HG03342 (cell line): ENCODE results near the gene DYNC1I1.
"Not testable (repeated sequence)": the region's sequence is repeated elsewhere in the genome, so short reads cannot be mapped to it uniquely, and the experiment has no call there.

ENCODE experiments used
- ATAC-seq: cut with Tn5 transposase; IDR thresholded peaks from one replicate; pipeline ENCODE4 v1.9.1; 2021; ENCODE audit warnings: mild to moderate bottlenecking, moderate library complexity; ENCODE audit not compliant: unreplicated experiment

Gene DYNC1I1

DNA sequence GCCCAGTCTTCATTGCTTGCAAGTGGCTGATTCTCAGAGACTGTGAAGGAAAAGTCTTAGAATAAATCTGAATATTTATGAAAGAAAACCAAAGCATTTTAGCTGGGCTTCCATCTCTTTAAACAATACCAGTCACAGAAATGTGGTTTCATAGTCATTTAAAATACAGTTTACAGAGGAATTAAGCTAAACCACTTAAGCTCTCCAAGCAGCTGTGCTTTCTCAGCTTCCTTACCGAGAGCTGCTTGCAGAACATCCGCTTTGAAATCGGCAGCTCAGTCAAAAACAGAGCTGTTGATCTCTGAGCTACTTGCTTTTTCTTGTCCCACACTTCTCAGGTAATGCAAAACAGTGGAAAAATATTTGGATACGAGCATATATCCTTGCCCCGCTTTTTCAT, 134.5 kb downstream of the DYNC1I1 start:
- no peak for ATAC-seq

DNA sequence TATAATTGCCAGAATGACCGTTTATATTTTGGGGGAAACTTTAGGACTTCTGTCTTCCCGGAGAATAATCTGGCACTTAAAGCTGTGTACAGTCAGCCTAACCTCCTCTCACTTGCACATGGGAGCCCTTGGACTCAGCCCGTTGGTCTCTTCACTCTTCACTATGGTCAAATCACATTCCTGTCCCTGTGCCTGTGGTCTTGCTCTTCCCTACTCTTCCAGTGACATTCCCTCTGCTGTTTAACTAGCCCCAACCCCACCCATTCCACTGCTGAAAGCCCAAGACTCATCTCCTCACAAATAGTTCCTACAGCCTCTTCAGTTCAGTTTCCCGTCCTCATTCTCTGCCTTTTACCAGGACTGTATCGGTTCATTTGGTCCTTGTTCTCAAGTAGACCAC, 135.0 kb downstream of the DYNC1I1 start:
- ATAC-seq: no peak

DNA sequence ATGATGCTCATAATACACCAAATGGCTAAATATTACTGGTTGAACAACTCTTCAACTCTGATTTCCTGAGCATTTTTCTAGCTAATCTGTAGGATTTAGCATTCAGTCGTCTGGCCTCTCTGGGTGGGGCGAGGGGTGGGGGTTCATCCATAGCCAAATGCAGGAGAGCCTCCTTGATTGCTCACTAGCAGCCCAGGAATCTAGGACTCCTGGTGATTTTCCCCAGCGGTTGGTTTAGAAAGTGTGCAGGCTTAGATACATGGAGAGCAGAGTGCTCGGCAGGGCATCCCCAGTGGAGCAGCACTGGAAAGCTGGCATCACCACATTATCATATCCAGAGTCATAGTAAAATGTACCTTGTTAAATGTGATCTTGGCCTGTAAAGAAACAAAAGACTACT, 136.1 kb downstream of the DYNC1I1 start:
- ATAC-seq: no peak

DNA sequence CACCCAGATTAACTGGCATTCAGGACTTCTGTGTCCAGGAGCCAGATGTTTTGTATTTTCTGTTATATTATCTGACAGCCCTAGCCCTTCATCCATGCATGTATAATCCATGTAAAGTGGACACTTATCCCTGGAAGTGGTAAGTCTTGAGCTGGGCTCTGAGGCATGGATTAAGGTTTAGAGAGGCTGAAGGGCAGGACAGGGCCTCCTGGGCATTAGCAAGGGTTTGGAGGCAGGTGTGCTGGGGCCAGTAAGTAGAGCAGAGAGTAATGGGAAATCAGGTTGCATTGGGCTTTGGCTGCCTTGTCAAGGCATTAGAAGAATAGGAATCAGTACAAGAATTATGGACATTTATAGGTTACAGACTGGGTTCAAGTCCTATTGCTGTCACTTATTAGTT, 138.0 kb downstream of the DYNC1I1 start:
- no peak for ATAC-seq

DNA sequence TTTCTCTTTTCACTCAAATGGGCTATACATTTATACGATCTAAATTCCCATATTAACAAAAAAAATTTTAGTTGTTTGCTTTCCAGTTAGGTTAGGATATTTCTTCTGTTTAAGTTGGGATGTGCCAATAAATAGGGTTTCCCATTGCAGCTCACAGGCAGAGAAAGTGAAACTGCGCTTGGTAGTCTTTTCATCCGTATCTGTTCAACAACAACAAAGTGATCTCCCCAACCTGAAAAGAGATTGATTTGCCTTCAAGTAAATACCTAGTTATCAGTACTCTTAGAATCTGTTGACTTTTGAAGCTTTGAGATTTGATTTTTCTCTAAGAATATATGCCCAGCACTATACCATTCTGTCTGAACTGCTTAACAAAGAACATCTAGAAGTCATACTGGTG, 143.4 kb downstream of the DYNC1I1 start:
- ATAC-seq: no peak

DNA sequence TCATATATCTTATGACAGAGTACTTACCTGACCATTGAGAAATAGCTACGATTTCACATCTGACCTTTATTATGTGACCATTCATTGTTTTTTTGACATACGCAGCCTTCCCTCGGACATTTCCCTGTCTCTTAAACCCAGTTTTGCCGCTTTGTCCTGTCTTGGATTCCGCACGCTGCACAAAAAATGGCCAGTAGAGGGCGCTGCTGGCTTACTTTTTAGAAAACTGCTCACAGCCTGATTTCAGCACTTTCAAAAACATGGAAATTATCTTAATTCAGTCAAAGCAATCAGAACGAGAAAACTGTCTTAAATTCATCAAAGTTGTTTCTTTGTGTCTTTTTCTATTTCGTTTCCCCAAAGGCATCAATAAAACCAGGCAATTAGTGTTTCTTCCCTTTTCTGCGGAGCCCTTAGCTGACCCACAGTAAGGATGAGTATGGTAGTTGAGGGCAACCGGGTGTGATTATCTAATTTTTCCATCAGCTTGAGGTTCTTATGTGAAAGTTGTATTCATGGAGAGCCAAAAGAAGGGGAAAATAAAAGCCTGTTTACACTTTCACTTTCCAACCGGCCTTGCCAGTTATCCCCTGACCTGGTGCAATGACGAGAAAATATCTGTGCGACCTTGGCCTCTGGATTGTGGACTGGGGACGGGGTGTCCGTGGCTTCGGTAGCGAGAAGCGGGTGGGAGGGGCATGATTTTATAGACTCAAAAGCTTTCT, 144.4 kb downstream of the DYNC1I1 start:
- ATAC-seq: no peak

DNA sequence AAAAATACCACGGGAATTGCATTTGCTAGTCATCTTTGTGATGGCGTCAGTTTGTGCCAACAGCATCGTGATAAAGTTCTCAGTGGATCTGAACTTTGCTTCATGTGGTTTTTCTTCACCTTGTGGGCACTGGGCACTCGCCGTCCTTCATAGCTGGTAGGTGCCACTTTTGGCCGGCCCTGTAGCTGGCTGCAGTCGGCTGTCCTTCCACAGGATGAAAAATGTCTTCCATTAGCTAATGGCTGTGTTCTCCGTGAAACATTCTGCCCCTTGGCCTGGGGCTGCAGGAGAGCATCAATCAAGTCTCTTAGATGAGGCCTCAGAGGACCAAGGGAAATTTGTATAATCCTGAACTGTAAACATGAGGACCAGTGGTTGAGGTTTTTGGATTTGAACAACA, 145.3 kb downstream of the DYNC1I1 start:
- ATAC-seq: no peak

DNA sequence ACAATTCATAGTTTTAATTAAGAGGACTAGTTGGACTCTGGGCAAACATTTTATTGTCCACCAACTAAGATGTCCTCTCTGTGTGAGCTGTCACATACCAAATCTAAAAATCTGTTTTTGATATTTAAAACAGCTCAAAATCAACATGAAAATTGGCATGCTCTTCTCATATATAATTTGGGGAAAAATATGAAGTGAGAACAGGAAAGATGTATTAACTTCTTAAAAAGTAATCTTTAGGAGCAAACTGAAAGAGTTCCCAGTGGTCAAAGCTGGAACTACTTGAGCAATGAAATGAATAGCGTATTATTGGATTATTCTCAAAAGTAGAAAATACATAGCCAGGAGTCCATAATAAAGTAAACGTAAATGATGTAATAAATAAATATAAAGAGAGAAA, 147.2 kb downstream of the DYNC1I1 start:
- ATAC-seq: no peak

DNA sequence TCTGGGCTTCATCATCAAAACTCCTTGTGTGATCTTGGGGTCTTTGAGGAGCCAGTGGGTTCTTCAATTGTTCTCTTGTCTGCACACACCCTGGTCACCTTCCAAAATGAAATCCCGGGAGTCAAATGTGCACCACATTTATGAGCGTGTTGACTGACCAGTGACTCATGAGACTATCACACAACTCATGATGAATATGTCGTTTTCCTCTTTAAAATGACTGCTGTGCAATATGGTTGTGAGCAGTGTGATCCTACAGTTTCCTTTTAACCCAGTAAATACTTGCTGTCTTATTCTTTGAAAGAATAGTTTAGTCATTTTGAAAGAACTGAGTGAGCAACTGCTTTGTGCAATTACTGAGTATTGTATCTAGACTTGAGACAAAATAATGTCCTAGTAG, 149.2 kb downstream of the DYNC1I1 start:
- ATAC-seq: no peak

DNA sequence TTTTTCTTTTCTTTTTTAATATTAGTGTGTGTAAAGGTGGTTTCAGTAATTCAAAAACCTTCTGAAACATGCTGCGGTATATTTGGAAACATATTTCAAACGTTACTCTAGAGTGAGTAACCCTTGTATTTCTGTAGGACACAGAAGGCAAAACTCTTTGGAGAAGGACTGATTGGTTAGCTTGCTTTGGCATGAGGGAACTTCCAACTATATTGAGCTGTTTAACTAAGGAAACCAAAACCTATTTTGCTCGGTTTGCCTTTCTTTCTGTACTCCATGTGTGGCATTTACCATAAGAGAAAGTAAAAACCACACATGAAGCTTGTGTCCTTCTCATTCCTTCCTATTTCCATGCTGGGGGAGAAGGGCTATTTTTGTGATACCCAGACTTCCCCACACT, 149.8 kb downstream of the DYNC1I1 start:
- no peak for ATAC-seq

DNA sequence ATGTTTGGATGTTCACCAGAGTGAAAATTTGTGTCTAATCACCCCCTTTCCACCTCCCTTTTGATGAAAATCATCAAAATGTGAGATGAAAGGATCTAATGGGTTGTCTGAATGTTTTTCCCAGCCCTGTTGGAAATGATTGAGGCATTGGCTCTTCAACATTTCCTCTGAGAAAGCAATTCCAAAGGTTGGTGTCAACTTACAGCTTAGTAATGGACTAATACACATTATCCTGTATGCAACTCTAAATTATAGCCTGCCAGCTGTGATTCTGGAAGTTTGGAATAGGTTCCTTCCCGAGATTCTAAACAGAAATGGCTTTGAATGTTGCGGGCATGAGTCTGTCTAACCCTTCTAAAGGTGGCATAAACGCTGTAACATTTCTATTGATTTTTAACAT, 152.9 kb downstream of the DYNC1I1 start:
- ATAC-seq: no peak

DNA sequence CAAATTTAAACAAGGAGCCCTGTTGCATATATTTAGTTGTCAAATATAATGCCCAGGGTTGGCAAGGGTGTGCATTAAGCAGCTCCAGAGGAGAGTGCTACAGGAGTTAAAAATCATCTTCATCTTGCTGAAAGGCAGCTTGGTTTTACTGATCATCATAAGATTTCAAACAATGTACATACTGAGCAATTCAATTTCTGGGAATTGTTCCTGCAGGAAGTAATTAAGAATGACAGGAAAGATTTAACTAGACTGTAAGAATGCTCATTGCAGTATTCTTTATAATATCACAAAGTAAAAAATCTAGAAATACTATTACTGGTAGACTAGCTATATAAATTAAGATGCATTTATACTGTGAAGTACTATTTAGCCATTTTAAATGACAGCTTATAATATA, 153.6 kb downstream of the DYNC1I1 start:
- no peak for ATAC-seq

DNA sequence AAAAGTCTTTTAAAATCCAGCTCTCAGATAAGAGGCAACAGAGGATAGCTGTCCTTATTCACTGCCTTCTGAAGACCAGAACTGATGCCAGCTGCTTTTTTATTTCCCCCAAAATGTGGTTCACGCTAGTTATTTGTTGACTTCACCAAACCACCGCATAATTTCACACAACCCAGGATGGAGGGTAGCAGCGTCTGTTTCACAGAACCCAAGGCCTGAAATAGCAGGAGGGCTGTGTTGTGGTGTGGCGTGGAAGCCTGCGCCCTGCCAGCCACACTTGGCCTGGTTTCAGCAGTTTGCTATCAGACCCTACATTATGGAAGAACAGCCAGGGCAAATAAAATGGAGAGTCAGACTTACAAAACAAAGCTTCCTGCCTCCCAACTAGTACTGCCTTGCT, 155.4 kb downstream of the DYNC1I1 start:
- no peak for ATAC-seq

DNA sequence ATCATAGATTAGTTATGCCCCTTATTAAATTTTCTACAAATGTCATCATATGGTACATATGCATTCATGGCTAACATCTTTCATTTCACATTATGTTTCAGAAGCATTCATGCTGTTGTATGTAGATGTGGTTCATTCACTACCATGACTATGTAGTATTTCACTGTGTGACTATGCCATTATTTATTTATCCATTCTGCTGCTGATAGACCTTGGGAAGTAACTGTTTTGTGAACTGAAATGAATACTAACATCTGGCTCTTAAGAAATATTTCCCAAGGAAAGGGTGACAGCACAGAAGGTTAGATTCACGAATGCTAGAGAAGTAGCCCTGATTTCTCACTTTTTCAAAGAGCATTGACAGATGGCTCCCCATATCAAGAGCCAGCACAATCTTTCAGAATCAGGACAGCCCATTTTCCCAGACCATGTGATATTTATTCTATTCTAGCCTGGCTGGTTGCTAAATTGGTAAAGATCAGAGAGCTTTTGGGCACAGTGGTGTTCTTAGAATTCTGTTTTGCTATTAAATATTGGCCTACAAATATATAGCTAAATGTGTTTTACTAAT, 157.4 kb downstream of the DYNC1I1 start:
- ATAC-seq: no peak

DNA sequence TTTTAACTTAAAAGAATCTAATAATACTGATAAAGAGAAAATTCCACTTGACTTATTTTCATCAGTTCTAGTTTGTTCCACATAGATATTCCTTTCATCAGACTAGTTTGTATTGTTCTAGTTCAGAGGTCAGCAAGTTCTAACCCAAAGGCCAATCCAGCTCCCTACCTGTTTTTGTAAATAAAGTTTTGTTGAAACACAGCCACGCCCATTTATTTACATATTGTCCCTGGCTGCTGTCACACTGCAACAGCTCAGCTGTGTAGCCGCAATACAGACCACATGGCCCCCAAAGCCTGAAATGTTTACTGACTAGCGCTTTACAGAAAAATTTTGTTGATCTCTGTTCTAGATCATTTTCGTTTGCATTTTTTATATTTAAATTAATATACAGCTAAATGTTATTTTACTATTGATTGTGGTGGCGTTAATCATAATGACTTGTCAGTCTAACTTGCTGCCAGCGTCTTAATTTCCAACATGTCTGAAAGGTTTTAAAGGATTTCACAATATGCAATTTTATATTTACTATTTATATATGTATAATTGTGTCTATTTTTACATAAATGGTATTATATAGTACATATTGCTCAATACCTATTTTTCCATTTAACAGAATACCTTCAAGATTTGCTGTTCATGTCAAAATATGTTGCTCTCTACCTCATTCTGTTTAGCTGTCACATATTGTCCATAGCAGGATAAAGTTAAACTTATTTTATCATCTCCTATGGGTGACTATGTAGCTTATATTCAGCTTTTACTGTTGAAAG, 159.3 kb downstream of the DYNC1I1 start:
- ATAC-seq: no peak

DNA sequence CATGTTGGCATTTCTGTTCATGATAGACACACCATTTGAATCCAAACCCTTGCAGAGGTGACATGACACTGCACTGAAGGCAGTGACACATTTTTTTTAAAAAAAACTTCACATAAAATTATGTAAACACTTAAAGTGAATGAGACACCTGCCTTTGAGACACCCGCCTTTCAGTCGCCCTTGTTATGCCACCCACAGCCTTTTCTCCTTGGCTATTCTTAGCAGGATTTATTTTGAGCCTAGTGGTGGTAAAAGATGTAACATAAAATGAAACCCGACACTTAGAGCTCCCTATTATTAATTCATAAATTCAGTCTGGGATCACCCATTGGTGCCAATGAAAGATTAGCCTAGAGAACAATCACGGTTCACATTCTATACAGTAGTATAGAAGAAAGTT, 161.3 kb downstream of the DYNC1I1 start:
- ATAC-seq: no peak

DNA sequence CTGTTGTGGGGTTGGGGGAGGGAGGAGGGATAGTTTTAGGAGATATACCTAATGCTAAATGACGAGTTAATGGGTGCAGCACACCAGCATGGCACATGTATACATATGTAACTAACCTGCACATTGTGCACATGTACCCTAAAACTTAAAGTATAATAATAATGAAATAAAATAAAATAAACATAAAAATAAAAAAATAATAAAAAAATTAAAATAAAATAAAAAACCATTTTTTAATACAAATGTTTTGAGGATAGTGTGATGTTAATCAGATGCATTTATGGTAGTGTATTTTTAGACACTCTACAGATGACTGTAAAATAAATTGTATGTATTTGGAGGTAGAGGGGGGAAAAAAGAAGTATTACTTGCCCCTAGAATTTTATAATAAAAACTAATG, 172.5 kb downstream of the DYNC1I1 start:
- not testable (repeated sequence) for ATAC-seq

DNA sequence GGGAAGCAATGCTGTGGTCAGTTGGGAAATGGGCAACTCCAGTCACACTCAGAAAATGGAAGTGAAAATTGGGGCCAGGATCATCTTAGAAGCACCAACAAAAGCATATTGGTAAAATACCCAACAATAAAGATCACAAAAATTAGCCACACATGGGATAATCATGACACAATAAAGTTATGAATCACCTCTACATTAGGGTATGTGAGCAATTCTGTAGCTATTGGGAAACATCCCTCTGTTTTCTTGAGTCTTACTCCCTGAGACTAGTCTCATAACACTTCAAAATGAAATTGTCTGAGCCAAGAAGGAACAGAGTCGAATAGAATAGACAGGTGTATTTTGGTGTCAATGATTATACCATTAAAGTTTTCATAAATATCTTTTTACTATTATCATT, 178.3 kb downstream of the DYNC1I1 start:
- no peak for ATAC-seq

DNA sequence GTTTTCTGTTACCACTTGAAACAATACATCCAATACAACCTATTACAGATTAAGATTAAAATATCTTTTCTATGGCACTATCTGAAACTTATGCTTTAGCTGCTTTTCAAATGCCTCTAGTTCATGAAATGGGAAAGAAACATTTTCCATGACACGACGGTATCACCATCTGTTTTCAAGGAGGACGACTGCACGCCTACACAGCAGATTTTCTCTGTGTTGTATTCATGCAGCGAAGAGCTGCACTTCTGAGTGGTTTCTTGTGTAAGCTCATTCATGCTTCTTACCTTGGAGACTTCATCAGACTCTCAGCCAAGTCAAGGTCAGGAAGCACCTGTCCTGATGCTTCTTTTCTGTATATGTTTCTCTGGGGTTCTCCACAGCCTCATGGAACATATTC, 179.2 kb downstream of the DYNC1I1 start:
- ATAC-seq: no peak

DNA sequence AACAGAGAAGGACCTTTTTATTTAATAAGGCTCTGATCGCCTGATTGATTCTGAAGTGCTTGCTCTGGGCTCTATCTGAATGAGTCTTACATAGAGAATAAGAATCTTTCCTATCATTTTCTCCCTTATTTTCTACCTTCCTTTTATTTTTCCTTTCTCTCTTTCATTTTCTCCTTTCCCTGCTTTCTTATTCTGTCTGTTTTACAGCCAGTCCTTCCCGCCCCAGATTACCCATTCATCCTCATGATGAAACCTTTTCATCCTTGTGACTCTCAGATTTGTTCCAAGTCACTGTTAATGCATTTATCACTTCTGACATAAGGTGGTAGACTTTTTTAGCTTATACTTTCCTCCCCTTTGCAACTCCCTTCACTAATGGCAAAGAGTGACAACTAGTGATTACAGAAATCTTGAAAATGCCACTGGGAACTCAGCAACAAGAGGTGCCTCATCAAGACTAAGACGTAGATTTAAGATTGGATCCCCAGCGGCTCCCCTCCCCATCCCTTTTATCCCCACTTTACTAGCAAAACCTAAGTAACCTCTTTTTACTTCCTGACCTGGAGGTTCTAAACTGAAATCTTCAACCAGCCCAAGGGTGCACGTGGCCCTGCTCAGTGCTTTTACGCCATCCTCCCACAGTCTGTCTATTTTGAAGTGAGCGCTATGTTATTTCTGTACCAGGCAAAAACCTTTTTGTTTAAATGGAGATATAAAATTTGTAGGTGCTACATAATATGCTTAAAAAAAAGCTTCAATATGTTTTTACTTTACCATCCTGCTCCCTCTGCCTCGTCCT, 179.8 kb downstream of the DYNC1I1 start:
- no peak for ATAC-seq

DNA sequence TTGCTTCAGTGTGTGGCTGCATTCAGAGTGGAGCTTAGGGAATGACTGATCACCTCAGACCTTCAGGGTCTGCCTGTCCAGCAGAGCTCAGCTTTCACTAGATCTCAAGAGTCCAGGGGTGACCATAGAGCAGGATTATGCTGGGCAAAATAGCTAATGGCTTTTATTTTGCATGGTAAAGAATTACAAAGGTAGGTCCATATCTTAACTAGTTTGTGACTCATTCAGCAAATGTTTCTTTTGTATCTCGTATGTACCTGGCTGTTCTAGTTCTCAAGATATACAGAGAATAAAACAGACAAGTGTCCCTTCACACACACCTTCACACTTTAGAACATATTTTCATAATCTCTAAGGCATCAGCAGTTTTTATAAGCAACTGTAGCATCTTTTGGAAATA, 180.5 kb downstream of the DYNC1I1 start:
- no peak for ATAC-seq
